Hepatocyte (in vitro differentiated cells): ENCODE data around the gene IRGC. TPM values are rescaled to one million over a fixed set of nuclear protein-coding genes. Genes with fewer than 3 reads are reported as not detected.

Experiments
- DNase-seq: peaks from one replicate; pipeline ENCODE4 v3.0.0-alpha.2; 2016; ENCODE audit warnings: low spot score
- H2AFZ ChIP-seq: fragments of 200-600 bp; sonication (generic); 2 replicates; pipeline ENCODE4 v1.6.0; 2016; ENCODE audit warnings: antibody characterized with exemption, mild to moderate bottlenecking
- H3K27ac ChIP-seq: fragments of 200-600 bp; sonication (generic); 2 replicates; pipeline ENCODE4 v1.5.1; 2016; ENCODE audit warnings: mild to moderate bottlenecking
- H3K27me3 ChIP-seq: fragments of 200-600 bp; sonication (generic); 2 replicates; pipeline ENCODE4 v1.6.1; 2016
- H3K36me3 ChIP-seq: fragments of 200-600 bp; sonication (generic); replicated peaks from 2 replicates; pipeline ENCODE4 v1.5.1; 2016; ENCODE audit warnings: low read depth; ENCODE audit not compliant: insufficient read depth
- H3K4me1 ChIP-seq: fragments of 200-600 bp; sonication (generic); 2 replicates; pipeline ENCODE4 v1.5.1; 2016; ENCODE audit warnings: mild to moderate bottlenecking, moderate library complexity; ENCODE audit not compliant: insufficient read depth
- H3K4me2 ChIP-seq: fragments of 200-600 bp; sonication (generic); 2 replicates; pipeline ENCODE4 v1.6.0; 2016
- H3K4me3 ChIP-seq: fragments of 200-600 bp; sonication (generic); 2 replicates; pipeline ENCODE4 v1.5.1; 2016; ENCODE audit warnings: mild to moderate bottlenecking
- H3K79me2 ChIP-seq: fragments of 200-600 bp; sonication (generic); 2 replicates; pipeline ENCODE4 v1.6.0; 2017; ENCODE audit warnings: mild to moderate bottlenecking
- H3K9me2 ChIP-seq: fragments of 200-600 bp; sonication (generic); replicated peaks from 2 replicates; pipeline ENCODE4 v1.6.0; 2017; ENCODE audit warnings: mild to moderate bottlenecking; ENCODE audit not compliant: insufficient read depth
- H3K9me3 ChIP-seq: fragments of 200-600 bp; sonication (generic); 2 replicates; pipeline ENCODE4 v1.5.1; 2016; ENCODE audit warnings: low read depth, mild to moderate bottlenecking
- H4K20me1 ChIP-seq: fragments of 200-600 bp; sonication (generic); 2 replicates; pipeline ENCODE4 v1.6.0; 2016; ENCODE audit warnings: mild to moderate bottlenecking; ENCODE audit not compliant: insufficient read depth, poor library complexity, severe bottlenecking
- EZH2 ChIP-seq: fragments of 200-600 bp; sonication (generic); IDR thresholded peaks from 2 replicates; pipeline ENCODE4 v1.6.1; 2016; ENCODE audit warnings: antibody characterized with exemption, mild to moderate bottlenecking, borderline replicate concordance
- EZH2phosphoT487 ChIP-seq: fragments of 200-600 bp; sonication (generic); IDR thresholded peaks from one replicate; pipeline ENCODE4 v1.6.1; 2018; ENCODE audit warnings: antibody characterized with exemption, mild to moderate bottlenecking, low read depth, moderate library complexity; ENCODE audit not compliant: unreplicated experiment, severe bottlenecking
- WGBS: methylation state at CpG from one replicate; pipeline ENCODE4 v1.1.6; 2016; ENCODE audit warnings: low lambda C conversion rate; ENCODE audit errors: missing lambda C conversion rate; 5-methylcytosine and 5-hydroxymethylcytosine counted together
- polyA plus RNA-seq: library from polyadenylated mRNA; unstranded; fragments of >200 nt; fragmentation: Nextera tagmentation; extraction: Ambion mirVana; gene quantifications from 2 replicates; pipeline ENCODE4 v1.2.1, GENCODE V29; 2016
- total RNA-seq: library from RNA; depleted of rRNA; stranded (reverse); fragments of >200 nt; gene quantifications from 2 replicates; pipeline ENCODE4 v1.2.3, GENCODE V29; 2014
- TF ChIP-seq, protein P1 (sequence below): fragments of 200-600 bp; sonication (generic); IDR thresholded peaks from 2 replicates; pipeline ENCODE4 v1.5.1; 2016; ENCODE audit warnings: antibody characterized with exemption, mild to moderate bottlenecking; ENCODE audit not compliant: poor library complexity

IRGC gene
- total and polyA plus RNA-seq, 2 experiments from 2014 or later, result not detected

DNA sequence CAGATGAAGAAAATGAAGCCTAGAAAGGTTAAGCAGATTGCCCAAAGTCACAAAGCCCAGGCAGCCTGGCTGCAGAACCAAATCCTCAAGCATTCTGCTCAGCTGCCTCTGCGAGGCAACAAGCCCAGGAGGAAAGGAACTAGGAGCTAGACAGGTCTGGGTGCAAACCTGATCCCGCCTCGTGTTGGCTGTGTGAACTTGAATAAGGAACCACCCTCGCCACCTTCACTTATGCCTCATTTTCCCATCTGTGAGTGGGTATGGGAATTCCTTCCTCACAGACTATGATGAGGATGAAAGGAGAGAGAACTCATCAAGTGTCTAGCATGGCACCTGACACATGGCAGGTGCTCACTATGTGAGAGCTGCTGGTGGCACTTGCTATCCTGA, 32.3 kb downstream of the IRGC start:
- Histone ChIP-seq H4K20me1 (peaks cover 4% of the 10 kb centered on the region), H3K9me3 (no peaks in the 10 kb centered on the region), H3K36me3 (no peaks in the 10 kb centered on the region), H3K79me2 (peaks cover 24% of the 10 kb centered on the region), H3K4me1 (peaks cover 10% of the 10 kb centered on the region), H3K4me2 (no peak overlapping the region), H2AFZ (no peak overlapping the region), H3K27me3 (no peaks in the 10 kb centered on the region), H3K4me3 (no peak overlapping the region), H3K27ac (no peak overlapping the region), H3K9me2 (no peaks in the 10 kb centered on the region)
- TF ChIP-seq EZH2 (no peak), EZH2phosphoT487 (no peak)
- TF ChIP-seq, protein P1, sequence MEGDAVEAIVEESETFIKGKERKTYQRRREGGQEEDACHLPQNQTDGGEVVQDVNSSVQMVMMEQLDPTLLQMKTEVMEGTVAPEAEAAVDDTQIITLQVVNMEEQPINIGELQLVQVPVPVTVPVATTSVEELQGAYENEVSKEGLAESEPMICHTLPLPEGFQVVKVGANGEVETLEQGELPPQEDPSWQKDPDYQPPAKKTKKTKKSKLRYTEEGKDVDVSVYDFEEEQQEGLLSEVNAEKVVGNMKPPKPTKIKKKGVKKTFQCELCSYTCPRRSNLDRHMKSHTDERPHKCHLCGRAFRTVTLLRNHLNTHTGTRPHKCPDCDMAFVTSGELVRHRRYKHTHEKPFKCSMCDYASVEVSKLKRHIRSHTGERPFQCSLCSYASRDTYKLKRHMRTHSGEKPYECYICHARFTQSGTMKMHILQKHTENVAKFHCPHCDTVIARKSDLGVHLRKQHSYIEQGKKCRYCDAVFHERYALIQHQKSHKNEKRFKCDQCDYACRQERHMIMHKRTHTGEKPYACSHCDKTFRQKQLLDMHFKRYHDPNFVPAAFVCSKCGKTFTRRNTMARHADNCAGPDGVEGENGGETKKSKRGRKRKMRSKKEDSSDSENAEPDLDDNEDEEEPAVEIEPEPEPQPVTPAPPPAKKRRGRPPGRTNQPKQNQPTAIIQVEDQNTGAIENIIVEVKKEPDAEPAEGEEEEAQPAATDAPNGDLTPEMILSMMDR, result no peak
- DNase-seq, result no peak
- WGBS, result 99% methylated on average over 4 of the region's 4 CpGs

DNA sequence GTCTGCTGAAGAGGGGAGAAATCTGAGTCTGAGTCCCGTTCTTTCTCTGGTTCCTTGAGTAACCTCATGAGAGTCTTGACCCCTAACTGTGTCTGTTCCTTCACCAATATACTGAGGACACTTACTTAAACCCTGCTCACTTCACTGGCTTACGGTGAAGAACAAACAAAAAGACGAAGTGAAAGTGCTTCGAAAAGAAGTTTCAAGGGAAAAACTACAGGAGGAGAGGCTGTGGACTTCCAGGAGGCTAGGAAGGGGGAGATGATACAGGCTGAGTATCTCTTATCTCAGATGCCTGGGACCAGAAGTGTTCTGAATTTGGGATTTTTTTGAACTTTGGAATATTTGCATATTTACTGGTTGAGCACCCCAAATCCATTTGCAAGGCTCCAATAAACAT, 32.8 kb downstream of the IRGC start:
- Histone ChIP-seq H3K79me2 (peaks cover 27% of the 10 kb centered on the region), H3K4me3 (no peak overlapping the region), H3K9me2 (no peaks in the 10 kb centered on the region), H3K36me3 (no peaks in the 10 kb centered on the region), H3K9me3 (no peaks in the 10 kb centered on the region), H2AFZ (no peak overlapping the region), H3K4me1 (peaks cover 11% of the 10 kb centered on the region), H3K4me2 (no peak overlapping the region), H3K27me3 (no peaks in the 10 kb centered on the region), H4K20me1 (peaks cover 4% of the 10 kb centered on the region), H3K27ac (no peak overlapping the region)
- WGBS, result 96% methylated on average over 4 of the region's 4 CpGs
- TF ChIP-seq, protein P1, result no peak
- TF ChIP-seq EZH2 (no peak), EZH2phosphoT487 (no peak)
- DNase-seq, result no peak

DNA sequence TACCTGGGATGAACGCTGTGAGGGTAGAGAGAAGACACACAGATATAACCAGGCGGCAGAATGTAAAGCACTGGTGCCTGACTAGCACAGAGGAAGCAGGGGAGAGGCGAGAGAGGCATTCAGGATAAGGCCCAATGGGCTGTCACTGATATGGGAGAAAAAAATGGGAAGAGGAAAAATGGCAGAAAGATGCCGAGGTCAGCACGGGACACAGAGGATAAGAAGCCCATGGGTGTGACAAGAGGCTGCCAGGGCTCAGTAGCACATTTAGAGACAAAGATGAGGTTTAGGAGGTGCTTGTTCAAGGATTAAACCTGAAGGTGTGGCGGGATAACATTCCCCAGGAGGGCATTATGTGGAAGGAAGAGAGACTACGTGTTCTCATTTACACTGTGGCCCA, 33.3 kb downstream of the IRGC start:
- H3K4me2 ChIP-seq, result no peak overlapping the region
- H3K4me1 ChIP-seq, result peaks cover 11% of the 10 kb centered on the region
- TF ChIP-seq, protein P1, result no peak
- no peak for TF ChIP-seq EZH2
- no peak for TF ChIP-seq EZH2phosphoT487
- no peaks in the 10 kb centered on the region for H3K9me2 ChIP-seq
- no peak overlapping the region for H2AFZ ChIP-seq
- peaks cover 31% of the 10 kb centered on the region for H3K79me2 ChIP-seq
- no peaks in the 10 kb centered on the region for H3K27me3 ChIP-seq
- no peak overlapping the region for H3K27ac ChIP-seq
- no peak overlapping the region for H3K4me3 ChIP-seq
- no peaks in the 10 kb centered on the region for H3K9me3 ChIP-seq
- no peak for DNase-seq
- peaks cover 4% of the 10 kb centered on the region for H4K20me1 ChIP-seq
- no peaks in the 10 kb centered on the region for H3K36me3 ChIP-seq
- 91% methylated on average over 7 of the region's 7 CpGs for WGBS

DNA sequence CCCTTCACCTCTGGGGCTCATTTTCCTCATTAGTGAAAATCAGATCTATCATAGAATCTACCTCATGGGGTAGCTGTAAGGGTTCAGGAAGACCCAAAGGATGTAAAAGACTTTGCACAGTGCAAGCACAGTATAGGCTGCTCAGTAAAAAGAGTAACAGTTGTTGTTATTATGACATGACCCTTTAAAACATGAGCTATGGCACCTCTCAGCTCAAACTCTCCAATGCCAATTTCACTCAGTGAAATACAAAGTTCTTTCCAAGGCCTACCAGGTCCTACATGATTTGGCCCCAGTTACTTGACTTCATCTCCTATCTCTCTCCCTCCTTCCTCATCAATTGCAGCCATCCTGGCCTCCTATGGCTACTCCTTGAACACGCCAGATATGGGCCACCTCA, 34.0 kb downstream of the IRGC start:
- 93% methylated on average over 1 of the region's 1 CpG for WGBS
- TF ChIP-seq EZH2 (no peak), EZH2phosphoT487 (no peak)
- TF ChIP-seq, protein P1, result no peak
- Histone ChIP-seq H3K4me3 (no peak overlapping the region), H2AFZ (no peak overlapping the region), H3K27ac (no peak overlapping the region), H3K36me3 (no peaks in the 10 kb centered on the region), H3K4me2 (no peak overlapping the region), H3K9me3 (no peaks in the 10 kb centered on the region), H3K27me3 (no peaks in the 10 kb centered on the region), H4K20me1 (peaks cover 4% of the 10 kb centered on the region), H3K9me2 (no peaks in the 10 kb centered on the region), H3K4me1 (peaks cover 11% of the 10 kb centered on the region), H3K79me2 (peaks cover 32% of the 10 kb centered on the region)
- no peak for DNase-seq
